GM19043 (cell line): ENCODE data around the gene EMCN.

Experiments
- ATAC-seq: cut with Tn5 transposase; IDR thresholded peaks from one replicate; pipeline ENCODE4 v1.9.1; 2021; ENCODE audit warnings: low read depth; ENCODE audit not compliant: unreplicated experiment

The EMCN gene

DNA sequence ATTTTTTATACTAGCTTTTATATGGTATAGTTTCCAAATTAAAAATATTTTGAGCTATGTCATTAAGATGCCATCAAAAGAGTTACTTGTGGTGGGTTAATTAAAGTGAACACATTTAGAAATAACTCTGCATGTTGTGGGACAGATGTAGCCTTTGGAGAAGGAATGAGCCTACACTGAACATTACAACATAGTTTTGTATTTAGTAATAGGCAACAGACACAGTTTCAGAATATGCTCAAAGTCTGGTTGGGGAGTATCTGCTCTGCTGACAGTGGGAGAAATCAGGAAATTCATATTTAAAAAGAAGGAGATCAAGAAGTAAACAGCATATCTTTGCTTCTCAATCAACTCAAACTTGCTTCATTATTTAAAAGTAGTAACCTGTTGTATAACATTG lies 23.7 kb downstream of the EMCN start:
- ATAC-seq, result no peak

DNA sequence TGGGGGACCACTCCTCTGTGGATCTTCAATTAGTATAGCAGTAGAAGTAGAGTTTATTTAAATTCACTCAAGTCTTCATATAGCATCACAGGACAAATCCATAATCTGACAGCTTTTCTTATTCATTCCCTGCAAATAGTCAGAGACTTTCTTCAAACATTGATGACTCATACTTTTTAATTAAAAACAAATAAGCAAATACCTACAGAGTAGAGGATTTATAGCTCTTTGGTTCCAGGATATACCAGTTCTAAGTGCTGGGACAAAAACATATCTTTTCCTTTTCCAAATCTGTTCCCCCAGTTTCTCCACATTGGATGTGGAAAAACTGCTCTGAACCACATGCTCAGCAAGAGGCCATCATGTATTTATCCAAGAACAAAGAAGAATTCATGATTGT lies 24.1 kb downstream of the EMCN start:
- ATAC-seq, result no peak

DNA sequence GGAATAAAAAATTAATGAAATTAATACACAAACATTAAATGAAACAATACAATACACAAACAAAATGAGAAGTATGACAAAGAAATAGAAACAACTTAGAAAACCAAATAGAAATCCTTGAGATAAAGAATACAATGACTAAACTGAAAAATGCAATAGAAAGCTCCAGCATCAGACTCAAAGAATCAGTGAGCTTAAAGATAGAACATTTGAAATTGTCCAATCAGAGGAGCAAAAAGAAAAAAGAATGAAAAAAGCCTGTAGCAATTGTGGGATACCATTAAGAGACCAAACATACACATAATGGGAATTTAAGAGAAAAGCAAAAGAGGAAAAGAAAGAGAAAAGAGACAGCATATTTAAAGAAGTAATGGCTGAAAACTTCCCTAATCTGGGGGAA lies 25.7 kb downstream of the EMCN start:
- no peak for ATAC-seq

DNA sequence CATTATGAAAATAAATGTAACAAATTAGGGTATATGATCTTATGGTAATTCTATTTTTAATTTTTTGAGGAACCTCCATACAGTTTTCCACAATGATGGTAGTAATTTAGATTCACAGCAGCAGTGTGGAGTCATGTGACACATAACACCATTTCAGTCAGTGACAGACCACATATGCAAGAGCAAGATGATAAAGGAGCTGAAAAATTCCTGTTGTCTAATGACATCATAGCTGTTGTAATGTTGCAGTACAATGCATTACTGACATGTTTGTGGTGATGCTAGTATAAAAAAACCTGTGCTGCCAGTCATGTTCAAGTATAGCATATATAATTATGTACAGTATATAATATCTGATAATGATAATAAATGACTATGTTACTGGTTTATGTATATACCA lies 28.5 kb downstream of the EMCN start:
- ATAC-seq, result no peak

DNA sequence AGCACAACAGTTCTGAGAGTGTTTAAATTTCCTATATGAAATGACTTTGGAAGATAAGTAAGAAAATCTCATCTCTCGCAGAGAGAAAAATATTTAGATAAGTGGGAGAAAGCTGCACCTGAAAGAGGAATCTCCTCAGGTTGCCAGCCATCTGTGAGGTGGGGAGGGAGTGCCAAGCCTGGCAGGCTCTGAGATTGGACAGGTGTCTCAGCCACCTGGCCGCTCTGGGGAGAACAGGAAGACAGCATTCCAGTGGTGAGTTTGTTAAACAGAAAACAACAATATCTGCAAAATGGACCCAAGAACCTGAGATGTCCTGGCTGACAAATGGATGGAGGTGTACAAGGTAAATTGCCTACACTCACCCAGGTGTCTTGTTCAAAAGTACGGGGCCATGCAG lies 31.3 kb downstream of the EMCN start:
- ATAC-seq, result no peak

DNA sequence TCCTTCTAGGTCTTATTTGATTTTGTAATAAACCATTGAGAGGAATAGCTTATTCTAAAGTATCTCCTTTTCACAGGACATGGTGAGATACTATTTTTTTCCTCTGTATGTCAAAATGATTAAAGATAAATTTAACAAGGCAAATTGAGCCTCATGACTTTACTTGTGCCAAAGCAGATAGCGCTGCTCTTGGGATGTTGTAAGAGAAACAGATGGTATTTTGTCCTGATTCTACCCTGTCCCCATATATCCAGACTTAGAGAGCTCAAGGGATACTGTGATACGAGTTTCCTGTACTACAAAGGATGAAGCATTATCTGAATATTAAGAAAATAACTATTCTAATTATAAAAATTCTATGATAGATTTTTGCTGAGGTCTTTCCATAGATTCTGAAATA lies 34.0 kb downstream of the EMCN start:
- ATAC-seq, result no peak

DNA sequence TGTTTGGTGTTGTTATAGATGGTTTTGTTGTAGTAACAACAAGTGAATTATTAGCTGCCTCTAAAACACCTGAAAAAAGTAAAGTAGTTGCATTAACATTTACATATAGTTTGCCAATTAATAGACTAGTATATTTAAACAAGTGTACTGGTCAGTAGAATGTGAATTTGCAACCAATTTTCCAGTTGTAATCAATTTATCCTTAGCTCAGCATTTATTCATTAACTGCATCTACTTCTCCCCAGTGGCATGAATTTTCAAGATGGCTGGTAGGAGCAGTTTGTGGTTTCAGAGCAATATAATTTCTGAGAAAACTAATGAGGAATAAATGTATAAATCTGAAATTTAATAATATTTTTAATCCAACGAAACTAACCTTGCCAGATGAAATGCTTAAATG lies 37.9 kb downstream of the EMCN start:
- ATAC-seq, result no peak

DNA sequence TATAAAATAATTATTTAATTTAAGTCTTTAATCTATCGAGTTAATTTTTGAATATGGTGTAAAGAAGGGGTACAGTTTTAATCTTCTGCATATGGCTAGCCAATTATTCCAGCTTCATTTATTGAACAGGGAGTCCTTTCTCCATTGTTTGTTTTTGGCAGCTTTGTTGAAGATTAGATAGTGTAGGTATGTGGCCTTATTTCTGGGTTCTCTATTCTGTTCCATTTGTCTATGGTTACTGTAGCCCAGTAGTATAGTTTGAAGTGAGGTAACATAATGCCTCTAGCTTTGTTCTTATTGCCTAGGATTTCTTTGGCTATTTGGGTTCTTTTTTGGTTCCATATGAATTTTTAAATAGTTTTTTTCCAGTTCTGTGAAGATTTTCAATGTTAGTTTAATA lies 48.3 kb downstream of the EMCN start:
- ATAC-seq, result no peak

DNA sequence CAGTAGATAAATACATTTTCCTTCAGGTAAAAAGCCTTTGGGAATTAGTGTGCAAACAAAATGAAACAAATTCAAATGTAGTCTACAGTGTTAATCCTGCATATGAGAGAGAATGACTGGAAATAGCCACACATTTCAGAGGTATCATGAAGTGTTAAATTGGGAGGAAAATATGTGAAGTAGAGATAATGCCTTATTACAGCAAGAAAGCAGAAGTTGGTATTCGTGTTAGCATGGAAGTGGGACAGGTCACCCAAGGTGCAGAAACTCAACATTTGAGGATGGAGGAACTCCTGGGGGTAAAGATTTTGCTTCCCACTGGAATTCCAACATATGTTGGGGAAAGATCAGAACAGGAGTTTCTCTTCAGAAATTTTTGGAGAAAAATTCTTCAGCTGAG lies 51.3 kb downstream of the EMCN start:
- ATAC-seq, result no peak

DNA sequence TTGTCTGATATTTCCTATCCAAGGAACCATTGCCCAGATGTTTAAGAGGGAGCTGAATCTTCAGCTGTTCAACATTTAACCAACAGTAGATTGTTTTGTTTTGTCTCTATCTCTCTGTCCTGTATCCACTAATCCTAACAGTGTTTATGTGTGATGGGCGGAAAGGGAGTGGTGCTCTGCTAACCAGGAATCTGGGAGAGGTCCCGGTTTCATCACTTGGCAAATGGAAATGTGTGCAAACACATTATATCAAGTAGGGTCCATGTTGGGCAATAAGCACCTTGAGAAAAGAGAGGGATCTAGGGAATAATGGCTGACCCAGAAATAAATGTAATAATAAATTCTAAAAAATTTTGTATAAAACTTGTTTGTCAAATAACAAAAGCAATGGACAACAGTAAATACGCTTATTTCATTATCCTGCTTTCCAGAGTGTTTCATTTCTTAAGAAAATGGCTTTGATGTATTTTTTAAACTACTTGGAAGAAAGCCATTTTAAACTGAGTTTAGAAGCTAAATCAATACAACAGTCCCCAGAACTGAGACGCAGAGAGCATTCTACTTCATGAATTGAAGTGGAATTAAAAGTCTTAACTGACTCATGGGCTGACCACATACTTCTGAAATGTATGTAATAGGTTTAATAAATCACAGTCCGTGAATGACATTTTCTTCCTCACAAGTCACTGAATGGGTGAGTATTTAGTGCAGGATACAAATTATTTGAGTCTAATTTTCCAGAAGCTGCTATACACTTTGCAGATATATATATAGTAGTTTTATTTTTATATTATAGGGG lies 55.8 kb downstream of the EMCN start:
- ATAC-seq, result no peak

DNA sequence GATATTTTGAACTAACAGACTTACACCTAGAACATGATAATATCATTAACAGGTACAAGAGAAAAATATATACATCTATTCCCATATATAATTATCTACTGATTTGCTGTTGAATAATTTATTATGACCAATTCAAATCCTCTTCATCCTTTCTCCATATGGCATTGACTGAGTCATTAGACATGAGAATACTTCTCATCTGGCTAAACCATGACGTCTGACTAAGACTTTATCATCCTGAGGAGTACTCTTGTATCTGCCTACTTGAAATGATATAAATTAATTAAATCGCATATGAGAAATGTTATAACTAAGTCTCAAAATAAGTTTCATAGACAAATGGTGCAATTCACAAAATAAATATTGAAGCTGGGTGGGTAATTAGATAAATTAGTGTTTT lies 67.4 kb downstream of the EMCN start:
- no peak for ATAC-seq

DNA sequence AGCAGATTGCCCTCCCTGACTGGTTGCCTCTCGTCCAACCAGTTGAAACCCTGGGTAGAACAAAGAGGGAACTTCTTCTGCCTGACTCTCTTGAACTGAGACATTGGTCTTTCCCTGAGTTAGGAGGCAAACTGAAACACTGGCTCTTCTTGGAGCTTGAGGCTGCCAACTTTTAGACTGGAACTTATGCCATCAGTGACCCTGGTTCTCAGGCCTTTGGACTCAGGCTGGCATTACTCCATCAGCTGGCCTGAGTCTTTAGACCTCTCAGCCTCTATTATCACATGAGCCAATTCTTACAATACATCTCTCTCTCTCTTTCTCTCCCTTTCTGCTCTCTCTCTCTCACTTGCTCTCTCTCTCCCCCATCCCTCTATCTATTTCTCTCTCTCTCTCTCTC lies 86.4 kb downstream of the EMCN start:
- no peak for ATAC-seq

DNA sequence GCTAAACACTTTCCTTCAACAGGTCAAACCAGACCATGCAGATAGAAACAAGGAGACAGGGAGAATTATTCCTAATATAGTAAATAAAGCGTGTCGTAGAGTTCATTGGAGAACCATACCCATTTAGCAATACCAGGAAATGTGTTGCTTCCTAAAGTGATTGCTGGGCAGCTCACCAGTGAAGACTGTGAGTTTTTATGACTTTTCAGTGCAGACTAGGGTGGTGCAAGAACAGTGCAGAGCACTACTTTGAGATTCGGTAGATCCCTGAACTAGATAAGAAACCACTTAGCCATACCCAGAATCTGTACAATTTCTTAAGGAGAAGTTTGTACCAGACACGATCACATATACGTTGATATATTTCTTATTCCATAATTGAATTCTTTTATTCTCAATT lies 87.4 kb downstream of the EMCN start:
- no peak for ATAC-seq

DNA sequence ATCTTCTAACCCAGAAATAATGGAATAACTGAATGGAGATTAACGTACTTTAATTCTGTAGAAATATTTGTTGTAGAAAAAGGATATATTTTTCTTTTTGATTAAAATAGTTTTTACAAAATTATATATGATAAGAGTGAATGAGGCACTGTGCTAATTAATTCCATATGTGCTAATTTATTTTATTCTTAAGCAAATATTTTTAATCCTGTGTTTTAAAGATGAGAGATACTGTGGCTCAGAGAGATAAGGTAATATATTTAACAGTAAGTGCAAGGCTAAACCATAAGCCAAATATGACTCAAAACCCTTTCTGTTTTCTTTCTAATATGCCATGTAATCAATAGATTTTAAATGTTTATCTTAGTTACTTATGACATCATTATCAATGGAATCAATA lies 88.2 kb downstream of the EMCN start:
- no peak for ATAC-seq

DNA sequence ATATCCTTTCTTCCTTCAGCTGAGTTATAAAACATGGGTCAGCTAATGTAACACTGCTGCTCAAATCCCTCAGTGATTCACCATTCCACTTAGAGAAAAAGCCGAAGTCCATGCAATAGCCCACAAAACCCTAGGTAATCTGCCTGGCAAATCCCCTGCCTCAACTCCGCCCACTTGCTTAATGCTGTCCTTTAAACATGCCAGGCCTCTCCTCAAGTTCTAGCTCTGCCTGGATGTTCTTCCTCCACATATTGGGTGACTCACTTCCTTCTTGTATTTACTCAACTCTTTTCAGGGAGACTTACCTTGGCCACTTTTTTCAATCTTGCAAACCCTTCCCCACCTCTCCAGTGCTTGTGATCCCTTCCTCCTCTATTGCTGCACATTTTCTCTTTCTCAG lies 89.8 kb downstream of the EMCN start:
- no peak for ATAC-seq

DNA sequence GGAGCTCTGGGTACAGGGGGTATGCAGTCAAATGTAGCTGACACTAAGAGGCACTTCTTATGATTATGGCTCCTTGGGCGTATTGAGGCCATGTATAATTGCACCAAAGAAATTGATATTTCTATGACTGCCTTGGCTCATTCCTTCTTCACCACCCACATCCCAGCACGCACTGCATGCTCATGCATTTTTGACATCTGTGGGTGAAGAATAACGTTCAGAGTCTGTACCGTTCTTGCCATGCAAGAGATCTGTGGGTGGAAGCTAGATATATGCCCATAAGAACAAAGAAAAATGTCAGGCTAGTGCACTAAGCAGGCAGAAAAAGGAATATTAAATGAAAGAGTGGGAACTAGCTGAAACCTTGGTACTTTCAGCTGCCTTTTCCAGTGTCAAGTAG lies 93.4 kb downstream of the EMCN start:
- no peak for ATAC-seq

DNA sequence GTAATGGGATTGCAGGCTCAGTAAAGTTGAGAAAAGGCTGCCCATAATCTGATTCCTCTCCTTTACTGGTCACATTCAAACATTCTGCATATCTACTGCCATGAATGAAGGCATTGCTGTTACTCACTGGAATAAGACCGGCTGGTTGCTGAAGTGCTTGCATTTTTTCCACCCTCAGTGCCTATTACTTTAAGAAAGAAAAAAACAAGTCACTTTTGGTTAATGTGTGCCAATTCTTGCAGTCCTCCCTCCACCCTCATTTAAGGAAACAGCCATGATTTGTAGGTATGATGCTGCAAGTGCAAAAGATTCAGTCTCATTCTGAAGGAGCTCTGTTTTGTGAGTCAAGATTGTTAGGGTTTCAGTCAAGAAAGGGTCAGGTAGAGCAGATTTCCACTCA lies 94.9 kb downstream of the EMCN start:
- no peak for ATAC-seq

DNA sequence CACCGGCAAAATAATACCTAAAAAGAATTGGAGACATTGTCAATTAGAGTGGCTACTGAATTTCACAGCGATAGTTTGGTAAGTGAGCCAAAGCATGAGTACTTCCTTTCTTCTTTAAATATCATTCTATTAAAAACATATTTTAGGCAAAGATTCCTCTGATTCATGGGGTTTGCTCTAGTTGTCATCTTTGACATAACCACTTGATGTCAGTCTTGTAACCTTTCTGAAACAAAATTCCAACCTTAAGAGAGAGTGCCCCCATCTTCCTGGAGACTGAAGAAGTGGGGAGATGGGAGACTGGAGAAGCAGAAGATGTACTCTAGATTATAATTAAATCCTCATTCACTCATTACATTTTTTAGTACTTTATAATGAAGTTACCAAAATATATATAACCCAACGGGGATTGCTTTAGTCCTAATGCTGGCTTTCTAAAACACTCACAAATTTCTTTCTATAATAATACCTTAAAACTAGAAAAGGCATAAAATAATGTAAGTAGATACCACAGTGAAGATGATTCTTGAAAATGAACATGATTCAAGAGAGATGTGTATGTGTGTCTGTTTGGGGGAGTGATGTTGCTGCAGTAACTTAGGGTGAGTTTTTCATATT lies 96.4 kb downstream of the EMCN start:
- no peak for ATAC-seq

DNA sequence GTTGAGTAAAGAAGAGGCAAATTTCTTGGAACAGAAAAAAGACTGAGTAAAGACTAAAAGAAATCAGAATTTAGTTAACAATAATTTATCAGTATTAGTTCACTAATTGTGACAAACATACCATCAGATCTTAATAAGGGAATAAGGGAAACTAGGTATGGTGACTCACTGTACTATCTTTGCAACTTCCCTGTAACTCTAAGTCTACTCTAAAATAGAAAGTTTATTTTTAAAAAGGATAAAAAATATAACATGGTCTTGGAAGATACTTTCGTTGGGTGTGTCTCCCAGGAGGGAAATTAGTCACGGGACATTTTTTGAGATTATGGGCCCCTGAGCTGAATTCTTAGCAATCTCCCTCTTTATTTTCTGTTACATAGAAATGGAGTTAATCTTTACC lies 97.3 kb downstream of the EMCN start:
- no peak for ATAC-seq

DNA sequence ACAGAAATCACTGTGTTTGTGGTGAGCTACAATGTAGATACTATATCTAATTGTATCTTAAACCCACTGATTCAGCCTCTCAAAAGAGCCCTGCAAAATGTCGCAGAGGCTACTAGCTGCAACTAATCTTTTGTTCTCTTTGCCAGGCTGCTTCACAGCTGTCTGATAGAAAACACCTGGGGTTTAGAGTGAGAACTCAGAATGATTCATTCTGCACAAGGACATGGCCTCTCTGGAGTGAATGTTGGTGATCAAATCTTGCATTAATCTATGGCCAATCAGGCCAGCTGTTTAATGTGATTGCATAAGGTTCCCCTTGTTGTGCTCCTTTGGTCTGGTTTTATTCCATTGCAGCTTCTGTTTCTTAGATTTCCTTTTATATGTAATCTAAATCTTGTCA lies 100.3 kb downstream of the EMCN start:
- ATAC-seq, result no peak

DNA sequence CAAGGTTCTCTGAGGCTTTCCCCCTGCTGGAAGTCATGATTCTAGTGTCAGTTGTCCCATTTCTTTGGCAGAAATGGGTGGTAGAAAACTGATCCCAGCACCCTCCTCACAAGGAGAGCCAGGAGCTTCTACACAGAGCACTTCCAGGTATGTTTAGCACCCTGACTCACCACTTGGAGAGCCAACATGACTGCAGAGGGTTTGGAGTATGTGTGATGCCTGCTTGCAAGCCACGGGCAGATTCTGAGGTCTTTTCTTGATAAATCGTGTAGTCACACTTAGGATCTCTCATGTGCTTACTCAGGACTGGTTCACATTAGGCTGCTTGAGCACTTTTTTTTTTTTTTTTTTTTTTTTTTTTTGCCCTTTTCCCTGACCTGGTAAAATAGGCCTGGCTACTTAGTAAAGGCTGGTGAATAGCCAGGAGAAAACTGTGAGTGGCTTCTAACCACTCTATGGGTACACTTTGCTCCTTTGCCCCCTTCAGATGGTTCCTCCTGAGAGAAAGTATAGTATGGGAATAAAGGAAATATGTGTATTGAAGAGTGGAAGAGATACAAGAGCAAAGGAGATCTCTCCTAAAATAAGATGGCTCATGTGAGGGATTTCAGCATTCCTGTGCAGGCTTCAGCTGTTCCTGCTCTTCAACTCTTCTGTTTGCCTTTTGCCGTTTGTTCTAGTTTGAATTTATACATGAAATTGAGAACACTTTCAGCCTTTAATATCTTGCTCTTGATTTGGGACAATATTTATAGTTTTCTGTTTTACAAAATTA lies 103.6 kb downstream of the EMCN start:
- ATAC-seq, result no peak

DNA sequence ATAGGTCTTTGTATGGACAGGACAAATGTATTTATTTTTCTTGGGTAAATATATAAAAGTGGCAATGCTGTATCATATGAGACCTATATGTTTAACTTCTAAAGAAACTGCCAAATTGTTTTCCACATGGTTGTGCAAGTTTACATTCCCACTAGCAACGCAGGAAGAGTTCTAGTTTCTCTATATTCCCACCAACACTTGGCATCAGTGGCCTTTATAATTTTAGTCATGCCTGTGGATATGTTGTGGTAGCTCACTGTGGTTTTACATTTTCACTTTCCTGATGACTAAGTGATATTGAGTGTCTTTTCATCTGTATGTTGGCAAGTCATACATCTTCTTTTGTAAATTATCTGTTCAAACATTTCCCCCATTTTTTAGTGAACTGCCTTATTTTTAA lies 126.0 kb downstream of the EMCN start:
- no peak for ATAC-seq
